GM10248 (cell line): ENCODE data around the gene TRAPPC10.

Experiments used
- CTCF ChIA-PET: fragments of 300-600 bp; sonication (Branson Sonifier 250); formaldehyde crosslinking; extraction: SDS; loops from one replicate; lab custom pipeline; 2021; ENCODE audit warnings: antibody characterized with exemption; lab: Yijun Ruan, JAX
- POLR2A ChIA-PET: fragments of 350-650 bp; sonication (Branson Sonifier 250); formaldehyde crosslinking; extraction: SDS; loops from one replicate; lab custom pipeline; 2020; ENCODE audit warnings: antibody characterized with exemption; lab: Yijun Ruan, JAX
- DNase-seq: peaks from one replicate; pipeline ENCODE4 v3.0.0; 2012; ENCODE audit errors: extremely low spot score
- TF ChIP-seq, protein P1 (sequence below): IDR thresholded peaks from 2 replicates; pipeline ENCODE4 v1.5.1; 2012; ENCODE audit warnings: mild to moderate bottlenecking, low read depth; ENCODE audit errors: extremely low read depth, missing control alignments, control extremely low read depth

The TRAPPC10 gene

DNA sequence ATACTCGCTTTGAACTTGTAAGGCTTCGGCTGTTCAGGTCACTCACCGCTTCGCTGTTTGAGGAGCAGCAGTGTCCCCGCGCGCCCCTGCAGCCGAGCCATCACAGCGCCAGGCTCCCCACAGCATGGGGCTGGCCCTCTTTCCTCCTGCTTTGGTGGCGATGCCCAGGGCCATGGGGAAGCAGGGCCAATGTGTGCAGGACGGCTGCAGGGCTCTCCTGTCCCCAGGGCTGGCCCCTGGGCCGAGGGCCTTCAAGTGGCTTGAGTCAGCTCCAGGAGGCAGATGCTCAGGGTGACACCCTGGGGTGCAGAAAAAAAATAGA, 38.5 kb upstream of the TRAPPC10 start:
- DNase-seq, result no peak
- TF ChIP-seq, protein P1, sequence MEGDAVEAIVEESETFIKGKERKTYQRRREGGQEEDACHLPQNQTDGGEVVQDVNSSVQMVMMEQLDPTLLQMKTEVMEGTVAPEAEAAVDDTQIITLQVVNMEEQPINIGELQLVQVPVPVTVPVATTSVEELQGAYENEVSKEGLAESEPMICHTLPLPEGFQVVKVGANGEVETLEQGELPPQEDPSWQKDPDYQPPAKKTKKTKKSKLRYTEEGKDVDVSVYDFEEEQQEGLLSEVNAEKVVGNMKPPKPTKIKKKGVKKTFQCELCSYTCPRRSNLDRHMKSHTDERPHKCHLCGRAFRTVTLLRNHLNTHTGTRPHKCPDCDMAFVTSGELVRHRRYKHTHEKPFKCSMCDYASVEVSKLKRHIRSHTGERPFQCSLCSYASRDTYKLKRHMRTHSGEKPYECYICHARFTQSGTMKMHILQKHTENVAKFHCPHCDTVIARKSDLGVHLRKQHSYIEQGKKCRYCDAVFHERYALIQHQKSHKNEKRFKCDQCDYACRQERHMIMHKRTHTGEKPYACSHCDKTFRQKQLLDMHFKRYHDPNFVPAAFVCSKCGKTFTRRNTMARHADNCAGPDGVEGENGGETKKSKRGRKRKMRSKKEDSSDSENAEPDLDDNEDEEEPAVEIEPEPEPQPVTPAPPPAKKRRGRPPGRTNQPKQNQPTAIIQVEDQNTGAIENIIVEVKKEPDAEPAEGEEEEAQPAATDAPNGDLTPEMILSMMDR, result no peak
- ChIA-PET CTCF (no interaction called here), POLR2A (no interaction called here)

DNA sequence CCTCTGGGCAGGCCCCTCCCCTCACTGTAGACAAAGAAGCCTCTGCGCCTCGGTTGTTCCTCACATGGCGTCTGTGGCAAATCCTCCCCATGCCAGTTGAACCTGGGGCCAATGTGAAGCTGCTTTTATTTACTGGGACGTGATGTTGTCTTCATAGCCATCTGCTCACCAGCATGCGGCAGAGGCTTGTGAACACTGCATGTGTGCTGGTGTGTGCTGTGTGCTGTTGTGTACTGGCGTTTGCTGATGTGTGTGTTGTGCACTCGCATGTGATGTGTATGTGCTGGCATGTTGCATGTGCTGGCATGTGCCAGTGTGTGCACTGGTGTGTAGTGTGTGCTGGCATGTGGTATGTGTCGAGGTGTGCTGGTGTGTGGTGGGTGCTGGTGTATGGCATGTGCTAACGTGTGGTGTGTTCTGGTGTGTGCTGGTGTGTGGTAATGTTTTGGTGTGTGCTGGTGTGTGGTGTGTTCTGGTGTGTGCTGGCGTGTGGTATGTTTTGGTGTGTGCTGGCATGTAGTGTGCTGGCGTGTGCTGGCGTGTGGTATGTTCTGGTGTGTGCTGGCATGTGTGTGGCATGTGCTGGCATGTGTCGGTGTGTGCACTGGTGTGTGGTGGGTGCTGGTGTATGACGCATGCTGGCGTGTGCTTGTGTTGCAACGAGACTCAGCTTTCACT, 37.2 kb upstream of the TRAPPC10 start:
- POLR2A ChIA-PET, result no interaction called here
- CTCF ChIA-PET, result interaction anchor here (0.6 to 3.3 kb wide), 29 partner anchors 9 to 246 kb away, joined by 3 to 19 read pairs (median 5); partner anchors contain the start of gene RRP1
- DNase-seq, result no peak

DNA sequence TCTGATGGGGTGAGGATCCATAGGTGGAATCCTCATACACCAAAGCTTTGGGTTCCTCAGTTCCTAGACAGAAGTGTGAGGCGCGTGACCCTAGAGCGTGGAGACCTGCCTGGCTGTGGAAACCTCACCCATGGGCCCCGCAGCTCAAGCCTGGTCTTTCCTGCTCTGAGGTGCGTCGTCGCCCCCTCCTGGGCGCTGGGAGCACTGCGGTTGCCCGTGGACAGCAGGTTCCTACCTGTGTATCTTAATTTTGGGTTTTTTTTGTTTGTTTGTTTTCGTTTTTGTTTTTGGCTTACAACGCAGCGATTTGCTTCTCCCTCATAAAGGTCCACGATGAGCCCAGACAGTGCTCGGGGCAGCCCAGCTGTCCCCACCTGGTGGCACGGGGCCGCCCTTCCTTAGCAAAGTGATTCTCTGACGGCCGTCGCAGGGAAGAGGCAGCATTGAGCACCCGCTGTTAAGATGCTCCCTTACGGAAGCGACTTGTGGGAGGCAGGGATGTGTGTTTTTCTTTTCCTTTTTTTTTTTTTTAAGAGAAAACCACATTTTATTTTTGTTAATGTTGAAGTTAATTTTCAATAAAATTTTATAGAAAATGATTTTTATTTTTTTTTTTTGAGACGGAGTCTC, 36.5 kb upstream of the TRAPPC10 start:
- TF ChIP-seq, protein P1, result peak; percentile 96
- ChIA-PET POLR2A (no interaction called here), CTCF (interaction anchor here (0.6 to 3.3 kb wide), 29 partner anchors 10 to 247 kb away, joined by 3 to 19 read pairs (median 5); partner anchors contain the start of gene RRP1)
- peak; percentile 89 for DNase-seq

More for the DNA sequence above, 37.2 kb upstream of the TRAPPC10 start:
- TF ChIP-seq, protein P1, result no peak

DNA sequence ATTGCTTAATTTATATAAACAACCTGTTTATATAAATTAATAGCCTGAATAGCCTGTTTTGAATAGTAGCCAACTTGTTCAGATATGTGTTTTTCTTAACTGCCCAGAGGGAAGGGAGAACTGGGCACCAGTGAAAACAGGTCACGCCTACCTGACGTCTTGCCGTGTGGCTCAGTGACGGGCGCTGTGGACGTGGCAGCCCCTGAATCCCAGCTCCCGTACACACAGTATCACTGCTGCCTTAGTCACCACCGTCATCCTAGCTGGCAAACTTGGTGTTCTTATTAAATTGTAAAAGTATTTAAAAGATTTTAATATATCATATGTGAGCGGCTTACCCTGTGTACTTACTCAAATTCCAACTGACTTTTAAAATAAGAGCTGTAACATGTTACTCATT, 35.4 kb upstream of the TRAPPC10 start:
- ChIA-PET POLR2A (no interaction called here), CTCF (interaction anchor here (0.7 to 3.3 kb wide), 11 partner anchors 11 to 207 kb away, joined by 3 to 19 read pairs (median 4); no protein-coding TSS in a partner anchor)
- TF ChIP-seq, protein P1, result no peak
- DNase-seq, result no peak

DNA sequence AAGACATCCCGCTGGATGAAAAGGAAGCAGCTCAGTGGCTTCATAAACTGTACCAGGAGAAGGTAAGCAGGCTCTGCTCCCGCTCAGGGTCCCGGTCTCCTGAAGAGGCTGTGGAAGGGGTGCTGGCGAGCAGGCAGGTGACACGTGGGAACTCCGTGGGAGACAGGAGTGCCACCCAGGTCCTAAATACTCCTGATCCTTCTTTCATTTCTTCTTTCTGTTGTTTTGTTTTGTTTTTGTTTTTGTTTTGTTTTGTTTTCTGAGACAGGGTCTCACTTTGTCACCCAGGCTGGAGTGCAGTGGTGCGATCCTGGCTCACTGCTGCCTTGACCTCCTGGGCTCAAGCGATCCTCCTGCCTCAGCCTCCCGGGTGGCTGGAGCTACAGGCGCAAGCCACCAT, 34.0 kb upstream of the TRAPPC10 start:
- POLR2A ChIA-PET, result no interaction called here
- CTCF ChIA-PET, result interaction anchor here (1.2 to 3.3 kb wide), 2 partner anchors 9 to 36 kb away, joined by 3 to 19 read pairs; no protein-coding TSS in a partner anchor
- DNase-seq, result no peak
- TF ChIP-seq, protein P1, result no peak

DNA sequence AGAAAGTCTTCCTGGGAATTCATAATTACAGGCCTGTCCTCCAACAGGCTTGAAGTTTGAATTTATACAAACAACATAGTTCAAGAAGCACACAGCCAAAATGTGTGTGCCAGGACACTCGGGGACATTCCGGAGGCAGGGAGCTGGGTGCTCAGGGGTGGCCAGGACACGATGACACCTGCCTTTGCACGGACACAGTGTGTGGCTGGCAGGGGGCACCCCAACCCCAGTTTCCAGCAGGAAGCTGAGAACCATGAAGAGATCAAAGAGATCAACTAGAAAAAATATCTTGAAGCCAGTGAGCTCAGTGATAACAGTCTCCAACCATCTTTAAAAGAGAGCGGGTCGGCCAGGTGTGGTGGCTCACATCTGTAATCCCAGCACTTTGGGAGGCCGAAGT, 32.5 kb upstream of the TRAPPC10 start:
- ChIA-PET CTCF (interaction anchor here (1.0 to 1.2 kb wide), 2 partner anchors 16 to 169 kb away, joined by 4 read pairs; no protein-coding TSS in a partner anchor), POLR2A (no interaction called here)
- TF ChIP-seq, protein P1, result peak; percentile 3
- DNase-seq, result no peak
